Peyer's patch (tissue), 4 donors: ENCODE measurements around the gene PIK3R3. TPM values are rescaled to one million over a fixed set of nuclear protein-coding genes. Genes with fewer than 3 reads are reported as not detected.

Source experiments
- DNase-seq, 3 donors: peaks; one replicate each; pipeline ENCODE4 v3.0.0-alpha.2; 2017 to 2019
- H3K27ac ChIP-seq, 4 donors: fragments of 200-600 bp; sonication (generic); one replicate each; pipeline ENCODE4 v1.5.1; 2016 to 2019
- H3K27me3 ChIP-seq, 2 donors: fragments of 200-600 bp; sonication (generic); one replicate each; pipeline ENCODE4 v1.5.1; 2019
- H3K36me3 ChIP-seq, 3 donors: fragments of 200-600 bp; sonication (generic); one replicate each; pipeline ENCODE4 v1.5.1; 2016 to 2019
- H3K4me1 ChIP-seq, 4 donors: fragments of 200-600 bp; sonication (generic); one replicate each; pipeline ENCODE4 v1.5.1; 2016 to 2019
- H3K4me3 ChIP-seq, 4 donors: fragments of 200-600 bp; sonication (generic); 1 replicate in 3 of 4; 2 replicates in 1 of 4; pipeline ENCODE4 v1.5.1; 2016 to 2019; ENCODE audit warnings: mild to moderate bottlenecking in 1 of 4
- H3K9me3 ChIP-seq, 4 donors: fragments of 200-600 bp; sonication (generic); one replicate each; pipeline ENCODE4 v1.5.1; 2016 to 2019; ENCODE audit warnings: mild to moderate bottlenecking in 1 of 4
- POLR2A ChIP-seq, 2 donors: fragments of 450-650 bp; IDR thresholded peaks; one replicate each; pipeline ENCODE4 v1.5.1; 2017; ENCODE audit warnings: antibody characterized with exemption in 2 of 2, mild to moderate bottlenecking in 2 of 2, moderate library complexity in 2 of 2
- total RNA-seq, 4 donors: library from RNA; depleted of rRNA; stranded (reverse); fragments of >200 nt; gene quantifications; one replicate each; pipeline ENCODE4 v1.1.0, GENCODE V29; 2016
- TF ChIP-seq, protein P1 (sequence below), 6 experiments: fragments of 450-650 bp in 4 of 6; fragments of 200-600 bp in 2 of 6; sonication (generic) in 1 of 6; IDR thresholded peaks; one replicate each; pipeline ENCODE4 v1.5.1; 2017 to 2019; ENCODE audit warnings: antibody characterized with exemption in 6 of 6, mild to moderate bottlenecking in 3 of 6, moderate library complexity in 1 of 6

Gene PIK3R3
- total RNA-seq, 4 donors from 2014 or later, result 2.8 to 12.4 (median 6.4) TPM

- H3K27me3 ChIP-seq, result no peaks in the 10 kb centered on the region
- H3K4me3 ChIP-seq, result no peak overlapping the region
- no peaks in the 10 kb centered on the region for H3K36me3 ChIP-seq
- H3K27ac ChIP-seq, result no peak overlapping the region
- H3K9me3 ChIP-seq, result no peaks in the 10 kb centered on the region
- no peak for TF ChIP-seq POLR2A (IDR thresholded peaks at IDR 0.05)
- TF ChIP-seq, protein P1, sequence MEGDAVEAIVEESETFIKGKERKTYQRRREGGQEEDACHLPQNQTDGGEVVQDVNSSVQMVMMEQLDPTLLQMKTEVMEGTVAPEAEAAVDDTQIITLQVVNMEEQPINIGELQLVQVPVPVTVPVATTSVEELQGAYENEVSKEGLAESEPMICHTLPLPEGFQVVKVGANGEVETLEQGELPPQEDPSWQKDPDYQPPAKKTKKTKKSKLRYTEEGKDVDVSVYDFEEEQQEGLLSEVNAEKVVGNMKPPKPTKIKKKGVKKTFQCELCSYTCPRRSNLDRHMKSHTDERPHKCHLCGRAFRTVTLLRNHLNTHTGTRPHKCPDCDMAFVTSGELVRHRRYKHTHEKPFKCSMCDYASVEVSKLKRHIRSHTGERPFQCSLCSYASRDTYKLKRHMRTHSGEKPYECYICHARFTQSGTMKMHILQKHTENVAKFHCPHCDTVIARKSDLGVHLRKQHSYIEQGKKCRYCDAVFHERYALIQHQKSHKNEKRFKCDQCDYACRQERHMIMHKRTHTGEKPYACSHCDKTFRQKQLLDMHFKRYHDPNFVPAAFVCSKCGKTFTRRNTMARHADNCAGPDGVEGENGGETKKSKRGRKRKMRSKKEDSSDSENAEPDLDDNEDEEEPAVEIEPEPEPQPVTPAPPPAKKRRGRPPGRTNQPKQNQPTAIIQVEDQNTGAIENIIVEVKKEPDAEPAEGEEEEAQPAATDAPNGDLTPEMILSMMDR (IDR thresholded peaks at IDR 0.05), result no peak
- H3K4me1 ChIP-seq, result no peaks in the 10 kb centered on the region
- no peak for DNase-seq
Observed at GRCh38 chr1:46081206-46081605, 51.2 kb downstream of the PIK3R3 start.

- Histone ChIP-seq H3K4me1 (no peaks in the 10 kb centered on the region), H3K4me3 (no peak overlapping the region), H3K9me3 (no peaks in the 10 kb centered on the region), H3K27me3 (no peaks in the 10 kb centered on the region), H3K36me3 (no peaks in the 10 kb centered on the region), H3K27ac (no peak overlapping the region)
- no peak for DNase-seq
- no peak for TF ChIP-seq POLR2A (IDR thresholded peaks at IDR 0.05)
- TF ChIP-seq, protein P1 (IDR thresholded peaks at IDR 0.05), result no peak
Observed at GRCh38 chr1:46080257-46080656, 52.2 kb downstream of the PIK3R3 start.

GRCh38 chr1:46077644-46078043 lies 54.8 kb downstream of the PIK3R3 start:
- no peaks in the 10 kb centered on the region for H3K36me3 ChIP-seq
- TF ChIP-seq, protein P1 (IDR thresholded peaks at IDR 0.05), result no peak
- no peak for TF ChIP-seq POLR2A (IDR thresholded peaks at IDR 0.05)
- H3K27me3 ChIP-seq, result no peaks in the 10 kb centered on the region

DNA sequence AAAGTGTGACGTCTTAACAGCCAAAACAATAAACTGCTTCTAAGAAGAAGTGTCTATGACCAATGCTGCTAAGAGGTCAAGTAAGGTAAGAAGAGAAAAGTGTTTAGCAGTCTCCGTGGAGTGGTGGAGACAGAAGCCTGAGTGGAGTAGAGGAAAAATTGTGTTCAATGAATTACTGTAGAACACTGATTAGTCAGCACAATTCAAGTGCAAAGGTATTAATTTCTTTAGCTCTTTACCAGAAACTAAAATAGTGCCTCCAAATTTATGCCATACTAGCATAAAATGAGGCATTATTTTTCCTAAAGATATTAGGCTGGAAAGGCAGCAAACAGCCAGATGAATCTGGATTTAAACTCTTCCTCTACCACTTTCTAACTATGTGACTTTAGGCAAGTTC lies 56.1 kb downstream of the PIK3R3 start:
- Histone ChIP-seq H3K4me1 (no peaks in the 10 kb centered on the region), H3K27me3 (no peaks in the 10 kb centered on the region), H3K4me3 (no peak overlapping the region), H3K36me3 (no peaks in the 10 kb centered on the region), H3K9me3 (no peaks in the 10 kb centered on the region), H3K27ac (no peak overlapping the region)
- TF ChIP-seq, protein P1 (IDR thresholded peaks at IDR 0.05), result no peak
- no peak for TF ChIP-seq POLR2A (IDR thresholded peaks at IDR 0.05)
- DNase-seq, result no peak

More at GRCh38 chr1:46077644-46078043, 54.8 kb downstream of the PIK3R3 start:
- no peak overlapping the region for H3K4me3 ChIP-seq
- H3K4me1 ChIP-seq, result no peaks in the 10 kb centered on the region
- H3K27ac ChIP-seq, result no peak overlapping the region
- DNase-seq, result no peak
- no peaks in the 10 kb centered on the region for H3K9me3 ChIP-seq

DNA sequence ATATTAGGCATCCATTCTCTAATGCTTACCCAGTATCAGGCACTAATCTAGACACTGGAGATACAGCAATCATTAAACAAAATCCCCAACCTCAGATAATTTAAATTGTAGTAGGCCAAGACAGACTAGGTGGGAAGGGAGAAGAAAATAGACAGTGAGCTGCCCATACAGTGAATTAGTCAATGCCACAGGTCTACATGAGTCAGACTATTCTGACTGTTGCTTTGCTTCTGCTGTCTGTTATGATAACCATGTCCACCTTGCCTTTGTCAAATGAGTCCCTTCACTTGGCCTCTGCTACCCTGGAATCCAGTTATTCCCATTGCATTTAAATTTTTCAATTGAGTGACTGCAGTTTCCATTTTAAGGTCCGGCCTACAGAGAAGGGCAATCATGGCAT lies 59.5 kb downstream of the PIK3R3 start:
- no peaks in the 10 kb centered on the region for H3K4me1 ChIP-seq
- DNase-seq, result no peak
- H3K27me3 ChIP-seq, result no peaks in the 10 kb centered on the region
- H3K36me3 ChIP-seq, result no peaks in the 10 kb centered on the region
- H3K27ac ChIP-seq, result no peak overlapping the region
- H3K9me3 ChIP-seq, result no peaks in the 10 kb centered on the region
- TF ChIP-seq, protein P1 (IDR thresholded peaks at IDR 0.05), result no peak
- no peak for TF ChIP-seq POLR2A (IDR thresholded peaks at IDR 0.05)
- no peak overlapping the region for H3K4me3 ChIP-seq
